Activated CD4-positive, alpha-beta T cell treated with anti-CD3 and anti-CD28 coated beads, Interleukin-2, amount 50 U/mL, for 24 hours (primary cell): ENCODE measurements around the gene BCL2.
"Not testable (repeated sequence)": the region's sequence is repeated elsewhere in the genome, so short reads cannot be mapped to it uniquely, and the experiment has no call there.

Experiments
- DNase-seq, 2 donors: peaks; one replicate each; pipeline ENCODE4 v3.0.0-alpha.2; 2020; ENCODE audit warnings: low read depth in 1 of 2, low spot score in 1 of 2

Gene BCL2

GRCh38 chr18:63319383-63320122, at the start of gene BCL2:
BCL2 (minus strand) TSS chr18:63319769.
- peak in 1 of 2 donors; percentile 35 for DNase-seq

DNA sequence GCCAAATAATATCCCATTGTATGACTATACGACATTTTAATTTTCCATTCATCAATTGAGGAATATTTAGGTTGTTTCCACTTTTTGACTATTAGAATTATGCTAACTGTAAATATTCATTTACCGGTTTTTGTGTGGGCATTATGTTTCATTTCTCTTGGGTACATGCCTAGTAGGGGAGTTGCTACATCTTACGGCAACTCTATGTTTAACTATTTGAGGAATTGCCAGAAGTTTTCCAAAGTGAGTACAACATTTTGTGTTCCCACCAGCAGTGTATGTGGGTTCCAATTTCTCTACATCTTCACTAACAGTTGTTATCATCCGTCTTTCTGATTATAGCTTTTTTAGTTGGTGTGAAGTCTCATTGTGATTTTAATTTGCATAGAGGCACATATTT, 49.0 kb upstream of the BCL2 start:
- no peak for DNase-seq

GRCh38 chr18:63367053-63367953, 47.7 kb upstream of the BCL2 start, which contains the start of gene KDSR:
KDSR (minus strand) TSS chr18:63367206; CDS start chr18:63367118, 88 bp downstream.
- peak; percentile 58 to 68 for DNase-seq

- DNase-seq: peak; percentile 45 to 54
Observed at GRCh38 chr18:63366213-63367052, 46.9 kb upstream of the BCL2 start.

DNA sequence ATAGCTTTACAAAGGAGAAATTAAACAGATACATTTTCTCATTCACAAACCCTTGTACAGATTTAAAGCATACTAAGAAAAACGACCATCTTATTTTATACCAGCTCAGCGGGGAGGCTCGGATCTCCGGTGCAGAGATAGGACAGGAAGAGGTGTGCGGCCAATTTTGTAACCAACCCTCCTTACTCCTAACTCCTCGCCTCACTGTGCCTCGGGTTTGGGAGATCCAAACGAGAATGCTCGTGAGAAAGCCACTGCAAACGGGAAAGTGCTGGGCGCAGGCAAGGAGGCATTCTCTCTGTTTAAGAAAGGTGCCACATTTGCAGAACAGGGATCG, 46.3 kb upstream of the BCL2 start:
- DNase-seq: no peak

DNA sequence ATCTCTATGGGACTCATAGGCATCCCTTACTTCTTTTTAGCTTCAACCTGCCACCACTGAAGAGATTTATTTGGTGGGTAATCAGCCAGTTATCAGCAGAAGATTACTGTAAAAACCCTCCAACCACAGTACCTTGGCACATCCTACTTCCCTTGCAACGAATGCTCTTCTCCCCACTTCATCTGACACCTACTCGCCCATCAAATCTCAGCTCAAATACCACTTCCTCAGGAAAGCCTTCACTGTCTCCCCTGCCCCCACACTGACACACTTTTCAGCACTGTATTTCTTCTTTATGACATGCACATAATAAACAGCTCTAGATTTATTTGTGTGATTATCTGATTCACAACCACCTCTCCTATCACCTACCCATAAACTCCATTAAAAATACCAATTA, 44.4 kb upstream of the BCL2 start:
- no peak for DNase-seq

DNA sequence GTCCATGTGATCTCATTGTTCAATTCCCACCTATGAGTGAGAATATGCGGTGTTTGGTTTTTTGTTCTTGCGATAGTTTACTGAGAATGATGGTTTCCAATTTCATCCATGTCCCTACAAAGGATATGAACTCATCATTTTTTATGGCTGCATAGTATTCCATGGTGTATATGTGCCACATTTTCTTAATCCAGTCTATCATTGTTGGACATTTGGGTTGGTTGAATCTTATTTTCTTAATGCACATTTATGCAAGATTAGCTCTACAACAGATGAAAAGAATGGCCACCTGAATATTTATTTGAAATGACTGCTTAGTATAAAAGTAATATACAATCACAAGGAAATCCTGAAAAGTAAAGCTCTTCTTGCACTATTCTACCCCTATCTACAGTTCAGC, 43.9 kb upstream of the BCL2 start:
- not testable (repeated sequence) for DNase-seq

DNA sequence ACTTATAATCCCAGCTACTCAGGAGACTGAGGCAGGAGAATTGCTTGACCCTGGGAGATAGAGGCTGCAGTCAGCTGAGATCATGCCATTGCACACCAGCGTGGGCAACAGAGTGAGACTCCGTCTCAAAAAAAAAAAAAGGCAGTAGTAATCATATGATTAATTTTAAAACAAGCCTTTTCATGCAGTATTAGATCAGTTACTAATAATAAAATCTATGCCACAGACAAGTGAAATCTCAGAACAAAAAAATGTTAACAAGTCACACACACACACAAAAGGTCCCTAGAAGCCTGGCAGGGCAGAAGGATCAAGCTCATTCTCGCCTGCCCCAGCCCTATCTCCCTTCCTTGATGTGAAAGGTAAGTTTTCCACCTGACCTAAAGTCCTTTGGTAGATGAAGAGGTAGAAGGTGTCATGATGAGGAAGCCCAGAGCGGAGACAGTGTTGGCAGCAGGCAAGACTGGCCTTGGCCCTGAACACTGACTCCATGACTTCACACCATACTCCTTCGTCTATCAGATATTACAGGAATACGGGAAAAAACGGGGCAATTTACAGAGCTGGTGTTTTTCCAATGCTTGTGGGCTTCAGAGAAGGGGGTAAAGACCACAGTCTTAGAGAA, 36.8 kb upstream of the BCL2 start:
- no peak for DNase-seq

GRCh38 chr18:63350230-63350629, 30.7 kb upstream of the BCL2 start:
- no peak for DNase-seq

DNA sequence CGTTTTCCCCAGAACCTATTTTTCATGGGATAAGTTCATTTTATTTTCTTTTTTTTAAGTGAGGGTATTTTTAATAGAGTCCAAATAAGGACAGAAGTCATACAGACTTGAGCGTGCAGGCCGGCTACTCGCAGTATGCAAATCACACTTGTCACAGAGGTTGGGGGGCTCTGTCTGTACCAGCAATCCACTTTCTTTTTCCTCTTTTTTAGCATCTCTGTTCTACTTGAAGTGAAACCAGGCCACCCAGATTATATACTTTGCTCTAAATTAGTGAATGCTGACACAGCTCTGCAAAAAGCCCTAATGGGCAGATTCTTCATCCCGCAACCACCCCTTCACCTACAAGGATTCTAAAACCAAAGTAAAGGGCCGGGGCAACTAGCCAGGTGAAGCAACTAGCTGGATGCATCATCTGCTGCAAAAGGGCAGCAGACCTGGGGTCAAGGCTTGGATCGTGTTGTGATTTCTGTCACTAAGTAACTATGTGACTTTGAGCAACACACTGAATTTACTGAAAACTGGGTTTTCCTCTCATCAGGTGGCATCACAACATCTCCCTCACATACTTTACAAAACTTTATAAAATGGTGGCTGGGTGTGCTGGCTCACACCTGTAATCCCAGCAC, 29.1 kb upstream of the BCL2 start:
- no peak for DNase-seq

DNA sequence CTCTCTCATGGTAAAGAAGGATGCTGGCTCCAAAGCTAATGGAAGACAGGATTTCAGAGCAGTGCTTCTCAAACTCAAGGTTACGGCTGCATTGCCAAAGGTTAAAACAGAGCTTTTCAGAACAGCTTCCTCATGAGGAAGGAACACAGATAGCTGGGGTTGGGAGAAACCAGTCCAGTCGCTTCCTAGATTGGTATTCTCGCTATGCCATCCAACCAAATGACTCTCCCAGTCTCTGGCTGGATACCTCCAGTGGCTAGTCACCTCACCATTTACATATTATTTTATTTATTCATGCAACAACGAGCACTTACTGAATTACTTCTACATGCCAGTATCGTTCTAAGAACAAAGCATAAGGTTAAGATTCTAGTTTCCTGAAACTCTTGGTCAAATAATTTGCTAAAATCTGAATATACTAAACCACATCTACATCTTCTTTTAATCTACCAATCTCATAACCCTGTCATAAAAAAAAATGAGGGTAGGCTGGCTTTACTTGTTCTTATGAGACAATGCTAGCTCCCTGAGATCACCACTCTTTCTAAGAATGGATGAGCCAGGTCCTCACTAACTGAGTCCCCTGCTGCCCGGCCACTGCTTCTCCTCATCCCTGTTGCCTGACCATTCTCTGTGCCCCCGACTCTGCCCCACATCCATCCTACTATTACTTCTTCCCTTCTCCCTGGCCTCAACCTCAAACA, 27.1 kb upstream of the BCL2 start:
- DNase-seq: no peak

DNA sequence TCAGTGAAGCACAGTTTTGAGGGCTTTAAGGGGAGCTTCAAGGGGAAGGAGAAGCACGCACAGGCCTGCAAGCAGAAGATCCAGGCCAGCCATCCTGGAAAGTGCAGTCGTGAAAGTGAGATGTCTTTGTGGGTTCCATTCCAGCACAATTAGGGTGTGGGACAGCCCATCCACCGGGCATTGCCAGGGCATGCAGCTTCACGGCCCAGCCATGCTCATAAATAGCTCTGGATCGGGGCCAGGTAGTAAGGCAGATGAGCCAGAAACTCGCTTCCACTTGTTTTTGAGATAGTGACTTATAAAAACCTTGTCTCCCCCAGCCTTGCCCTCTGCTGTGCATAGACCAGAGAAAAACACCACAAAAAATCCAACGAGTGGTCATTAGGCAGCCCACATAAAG, 26.5 kb upstream of the BCL2 start:
- DNase-seq: no peak

- DNase-seq: no peak
Observed at GRCh38 chr18:63344918-63345317, 25.3 kb upstream of the BCL2 start.

DNA sequence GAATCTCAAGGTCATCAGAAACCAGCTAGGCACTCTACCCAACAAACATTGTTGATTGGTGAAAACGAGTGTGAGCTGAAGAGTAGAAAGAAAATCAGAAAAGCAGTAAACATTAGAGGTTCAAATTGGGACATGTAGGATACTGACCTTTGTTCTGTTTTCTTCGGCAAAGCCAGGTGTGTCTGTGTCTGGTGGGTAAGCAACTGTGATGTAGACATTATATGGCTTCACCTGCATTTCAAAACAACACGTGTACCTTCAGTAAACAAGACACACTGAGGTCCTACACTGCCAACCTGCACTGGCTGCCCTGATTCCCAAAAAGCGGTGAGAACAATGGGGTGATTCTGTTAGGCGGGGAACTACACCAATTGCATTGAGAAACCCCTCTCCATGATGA, 24.7 kb upstream of the BCL2 start:
- DNase-seq: no peak

DNA sequence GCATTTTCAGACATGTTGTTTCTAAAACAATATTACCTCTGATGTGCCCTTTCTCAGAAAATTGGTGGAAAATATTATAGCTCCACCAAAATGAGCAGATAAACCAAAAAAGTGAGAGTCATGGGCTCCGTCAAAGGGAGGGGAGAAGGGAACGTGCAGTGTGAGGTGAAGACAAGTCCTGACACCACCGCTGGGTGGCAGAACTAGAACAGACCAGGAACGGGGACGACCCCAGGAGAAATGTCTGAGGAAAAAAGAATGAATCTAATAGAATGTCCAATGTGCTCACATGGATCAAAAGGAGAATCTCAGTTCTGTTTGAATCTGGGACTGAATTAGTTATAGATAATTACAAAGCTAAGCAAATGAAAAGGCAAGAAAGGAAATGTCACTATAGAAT, 22.6 kb upstream of the BCL2 start:
- no peak for DNase-seq

DNA sequence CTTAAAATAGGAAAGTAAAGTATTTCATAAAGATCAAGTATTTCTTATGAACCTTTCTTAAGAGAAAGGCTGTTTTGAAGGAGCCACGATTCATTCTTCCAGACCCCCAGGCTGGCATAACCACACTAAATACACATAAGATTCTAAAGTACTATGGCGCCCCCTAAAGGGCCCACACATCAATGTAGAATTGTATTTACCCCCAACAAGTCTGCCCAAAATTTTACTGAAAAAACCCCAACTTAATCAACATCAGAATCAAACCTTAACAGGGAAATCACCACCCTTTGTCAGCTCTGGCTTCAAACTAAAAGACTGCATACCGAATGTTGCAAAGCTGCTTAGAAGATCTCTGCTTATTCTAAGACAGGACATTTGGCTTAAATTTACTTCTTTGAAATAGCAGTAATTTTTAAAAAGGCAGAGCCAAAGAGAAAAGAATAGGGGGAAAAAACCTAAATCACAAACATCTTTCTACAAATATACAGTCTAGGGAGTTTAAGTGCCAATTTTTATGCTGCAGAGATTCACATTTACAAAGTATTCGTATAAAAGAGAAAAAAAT, 20.4 kb upstream of the BCL2 start:
- no peak for DNase-seq

- DNase-seq: no peak
Observed at GRCh38 chr18:63336366-63337099, 17.0 kb upstream of the BCL2 start.

- DNase-seq: no peak
Observed at GRCh38 chr18:63331105-63331504, 11.5 kb upstream of the BCL2 start.
